Spinal cord (tissue), 10 donors: ENCODE data around the gene DDIT4. TPM values are rescaled to one million over a fixed set of nuclear protein-coding genes. Genes with fewer than 3 reads are reported as not detected.
A peak's percentile ranks its signal among the peaks of the same experiment; 100 is the strongest.

ENCODE experiments used
- DNase-seq, 6 donors: peaks; one replicate each; pipeline versions ENCODE4 v3.0.0 to v3.0.0-alpha.2; 2013 to 2015; ENCODE audit warnings: low spot score in 6 of 6, low read depth in 4 of 6
- H3K27ac ChIP-seq: one replicate; pipeline ENCODE4 v1.5.1; 2013; ENCODE audit warnings: low read depth, low read length, control low read depth
- H3K27me3 ChIP-seq: one replicate; pipeline ENCODE4 v1.6.1; 2013; ENCODE audit warnings: low read length; ENCODE audit not compliant: control insufficient read depth, insufficient read depth
- H3K36me3 ChIP-seq: one replicate; pipeline ENCODE4 v1.6.1; 2013; ENCODE audit warnings: low read length; ENCODE audit not compliant: control insufficient read depth, insufficient read depth
- H3K4me1 ChIP-seq: one replicate; pipeline ENCODE4 v1.6.1; 2013; ENCODE audit warnings: low read length; ENCODE audit not compliant: control insufficient read depth, insufficient read depth
- H3K4me3 ChIP-seq: one replicate; pipeline ENCODE4 v1.5.1; 2013; ENCODE audit warnings: low read depth, low read length, control low read depth
- H3K9me3 ChIP-seq: one replicate; pipeline ENCODE4 v1.6.1; 2013; ENCODE audit warnings: low read length; ENCODE audit not compliant: control insufficient read depth, insufficient read depth
- WGBS: methylation state at CpG from one replicate; pipeline ENCODE4 v1.1.5; 2013; ENCODE audit warnings: missing lambda C conversion rate; ENCODE audit not compliant: insufficient coverage; 5-methylcytosine and 5-hydroxymethylcytosine counted together
- polyA plus RNA-seq, 2 donors: library from polyadenylated mRNA; unstranded; fragments of 120-200 nt; gene quantifications; one replicate each; pipeline ENCODE4 v1.2.1, GENCODE V29; 2013; ENCODE audit not compliant: insufficient read length in 2 of 2
- total RNA-seq, 2 donors: library from RNA; depleted of rRNA in 1 of 2; stranded (reverse); fragments of 120-200 nt in 1 of 2; fragments of >200 nt in 1 of 2; gene quantifications; one replicate each; pipeline versions ENCODE4 v1.2.3 to v1.2.4, GENCODE V29; 2013 to 2014
- donor health status: healthy.

The DDIT4 gene
- total and polyA plus RNA-seq, 4 donors, result 98.5 to 177 (median 128) TPM

GRCh38 chr10:72235544-72236279 is 38.0 kb upstream of the DDIT4 start:
- no peak for DNase-seq
- H3K4me3 ChIP-seq, result no peak overlapping the region
- no peak overlapping the region for H3K27ac ChIP-seq
- peaks cover 36% of the 10 kb centered on the region for H3K36me3 ChIP-seq
- no peaks in the 10 kb centered on the region for H3K9me3 ChIP-seq
- 90% methylated on average over 2 of the region's 6 CpGs for WGBS
- no peaks in the 10 kb centered on the region for H3K4me1 ChIP-seq
- H3K27me3 ChIP-seq, result no peaks in the 10 kb centered on the region

- H3K9me3 ChIP-seq, result no peaks in the 10 kb centered on the region
- DNase-seq, result no peak
- H3K36me3 ChIP-seq, result peaks cover 18% of the 10 kb centered on the region
- H3K4me1 ChIP-seq, result peaks cover 19% of the 10 kb centered on the region
- H3K4me3 ChIP-seq, result no peak overlapping the region
- H3K27ac ChIP-seq, result no peak overlapping the region
- H3K27me3 ChIP-seq, result no peaks in the 10 kb centered on the region
- WGBS, result 94% methylated on average over 9 of the region's 13 CpGs
These were observed 35.1 kb upstream of the DDIT4 start for GRCh38 chr10:72238392-72239175.

- peaks cover 12% of the 10 kb centered on the region for H3K36me3 ChIP-seq
- no peak overlapping the region for H3K27ac ChIP-seq
- H3K4me1 ChIP-seq, result peaks cover 27% of the 10 kb centered on the region
- no peaks in the 10 kb centered on the region for H3K27me3 ChIP-seq
- no peak for DNase-seq
- H3K9me3 ChIP-seq, result no peaks in the 10 kb centered on the region
- no CpG with 5 or more reads among the region's 1 CpG for WGBS
- no peak overlapping the region for H3K4me3 ChIP-seq
These were observed 34.3 kb upstream of the DDIT4 start for GRCh38 chr10:72239409-72239808.

- WGBS, result 100% methylated on average over 4 of the region's 7 CpGs
- Histone ChIP-seq H3K4me1 (peaks cover 35% of the 10 kb centered on the region), H3K27me3 (no peaks in the 10 kb centered on the region), H3K4me3 (no peak overlapping the region), H3K27ac (no peak overlapping the region), H3K9me3 (no peaks in the 10 kb centered on the region), H3K36me3 (peaks cover 9% of the 10 kb centered on the region)
- no peak for DNase-seq
These were observed 33.4 kb upstream of the DDIT4 start for GRCh38 chr10:72240371-72240770.

- Histone ChIP-seq H3K9me3 (no peaks in the 10 kb centered on the region), H3K27me3 (no peaks in the 10 kb centered on the region), H3K4me1 (peaks cover 40% of the 10 kb centered on the region), H3K4me3 (no peak overlapping the region), H3K27ac (no peak overlapping the region), H3K36me3 (peaks cover 3% of the 10 kb centered on the region)
- no peak for DNase-seq
- WGBS, result 94% methylated on average over 7 of the region's 8 CpGs
These were observed 32.0 kb upstream of the DDIT4 start for GRCh38 chr10:72241691-72242252.

- 38% methylated on average over 4 of the region's 4 CpGs for WGBS
- Histone ChIP-seq H3K4me1 (peaks cover 46% of the 10 kb centered on the region), H3K36me3 (no peaks in the 10 kb centered on the region)
These were observed 31.0 kb upstream of the DDIT4 start for GRCh38 chr10:72242675-72243074.

GRCh38 chr10:72243822-72244437 is 29.8 kb upstream of the DDIT4 start:
- peak in 2 of 6 donors; percentile 68 to 80 for DNase-seq
- WGBS, result 96% methylated on average over 4 of the region's 11 CpGs
- H3K27ac ChIP-seq, result peak overlapping the region; percentile 90
- H3K9me3 ChIP-seq, result no peaks in the 10 kb centered on the region
- no peak overlapping the region for H3K4me3 ChIP-seq
- H3K36me3 ChIP-seq, result no peaks in the 10 kb centered on the region
- no peaks in the 10 kb centered on the region for H3K27me3 ChIP-seq
- peaks cover 58% of the 10 kb centered on the region for H3K4me1 ChIP-seq

More at GRCh38 chr10:72242675-72243074, 31.0 kb upstream of the DDIT4 start:
- Histone ChIP-seq H3K4me3 (no peak overlapping the region), H3K9me3 (no peaks in the 10 kb centered on the region), H3K27ac (peak overlapping the region; percentile 73), H3K27me3 (no peaks in the 10 kb centered on the region)
- DNase-seq, result peak in 2 of 6 donors; percentile 68 to 80

GRCh38 chr10:72244573-72245038 is 29.1 kb upstream of the DDIT4 start:
- Histone ChIP-seq H3K27ac (peak overlapping the region; percentile 90), H3K4me1 (peaks cover 63% of the 10 kb centered on the region)

GRCh38 chr10:72245949-72246525 is 27.7 kb upstream of the DDIT4 start:
- Histone ChIP-seq H3K4me1 (peaks cover 63% of the 10 kb centered on the region), H3K36me3 (no peaks in the 10 kb centered on the region), H3K27ac (peak overlapping the region; percentile 35), H3K27me3 (no peaks in the 10 kb centered on the region), H3K4me3 (no peak overlapping the region), H3K9me3 (no peaks in the 10 kb centered on the region)
- no peak for DNase-seq
- WGBS, result 20% methylated on average over 3 of the region's 3 CpGs

More at GRCh38 chr10:72244573-72245038, 29.1 kb upstream of the DDIT4 start:
- H3K36me3 ChIP-seq, result no peaks in the 10 kb centered on the region
- DNase-seq, result no peak
- H3K9me3 ChIP-seq, result no peaks in the 10 kb centered on the region
- 76% methylated on average over 4 of the region's 5 CpGs for WGBS
- H3K27me3 ChIP-seq, result no peaks in the 10 kb centered on the region
- H3K4me3 ChIP-seq, result no peak overlapping the region
